GM12801 (cell line): ENCODE measurements around the gene HNRNPF.

ENCODE experiments used
- CTCF ChIP-seq: IDR thresholded peaks from one replicate; pipeline ENCODE4 v1.5.1; 2011; ENCODE audit warnings: control low read depth; ENCODE audit not compliant: insufficient read length; ENCODE audit errors: extremely low read depth

Gene HNRNPF

GRCh38 chr10:43410345-43410744, 1.4 kb upstream of the HNRNPF start:
- no peak for TF ChIP-seq CTCF

GRCh38 chr10:43409385-43410109, 561 bp upstream of the HNRNPF start:
- TF ChIP-seq CTCF, result no peak

GRCh38 chr10:43408331-43408709, 666 bp downstream of the HNRNPF start:
- no peak for TF ChIP-seq CTCF

GRCh38 chr10:43407576-43408330, 1.2 kb downstream of the HNRNPF start:
- no peak for TF ChIP-seq CTCF

GRCh38 chr10:43407148-43407575, 1.8 kb downstream of the HNRNPF start:
- no peak for TF ChIP-seq CTCF

GRCh38 chr10:43404704-43405084, 4.3 kb downstream of the HNRNPF start:
- TF ChIP-seq CTCF, result no peak

- no peak for TF ChIP-seq CTCF
Observed at GRCh38 chr10:43403911-43404703, 4.9 kb downstream of the HNRNPF start.
